Measurements from ENCODE around the gene PRDM7. TPM values are rescaled to one million over a fixed set of nuclear protein-coding genes. Genes with fewer than 3 reads are reported as not detected.

The PRDM7 gene
- total RNA-seq, 1 experiment from 2014 or later, result not detected

Other genes with a start within 250 kb of the PRDM7 start
- gene SPIRE2, start 248.9 kb downstream of the PRDM7 start, total RNA-seq (2014; rRNA removed; shearing (Covaris generic); ENCODE audit: low replicate concordance), result 1.0 TPM in 2 replicates
- 71.8 and 125 TPM in 2 replicates for gene TCF25, start 203.7 kb downstream of the PRDM7 start, total RNA-seq (2014; rRNA removed; shearing (Covaris generic); ENCODE audit: low replicate concordance)
- 3.2 and 4.8 TPM in 2 replicates for gene MC1R, start 158.5 kb downstream of the PRDM7 start, total RNA-seq (2014; rRNA removed; shearing (Covaris generic); ENCODE audit: low replicate concordance)
- gene TUBB3, start 154.0 kb downstream of the PRDM7 start, total RNA-seq (2014; rRNA removed; shearing (Covaris generic); ENCODE audit: low replicate concordance), result 210 and 405 TPM in 2 replicates
- 125 and 219 TPM in 2 replicates for gene DEF8, start 128.6 kb downstream of the PRDM7 start, total RNA-seq (2014; rRNA removed; shearing (Covaris generic); ENCODE audit: low replicate concordance)
- gene DBNDD1, start 57.9 kb downstream of the PRDM7 start, total RNA-seq (2014; rRNA removed; shearing (Covaris generic); ENCODE audit: low replicate concordance), result 0.43 TPM in 1 of 2 replicates, not detected in the other

Measured in Karpas-422 (cell line).